Transverse colon (tissue), 3 donors: ENCODE results near the gene INTS4.

Experiments
- EP300 ChIP-seq: sonication (generic); formaldehyde crosslinking; IDR thresholded peaks from one replicate; pipeline ENCODE4 v1.6.1; 2017; ENCODE audit warnings: antibody characterized with exemption, low read depth
- TF ChIP-seq, protein P1 (sequence below), 5 experiments: fragments of 200-600 bp in 3 of 5; fragments of 450-650 bp in 2 of 5; sonication (generic) in 3 of 5; IDR thresholded peaks; 1 replicate in 2 of 5; 2 replicates in 3 of 5; pipeline ENCODE4 v1.5.1; 2016 to 2017; ENCODE audit warnings: antibody characterized with exemption in 5 of 5, inconsistent platforms in 3 of 5, mild to moderate bottlenecking in 2 of 5, moderate library complexity in 1 of 5

DNA sequence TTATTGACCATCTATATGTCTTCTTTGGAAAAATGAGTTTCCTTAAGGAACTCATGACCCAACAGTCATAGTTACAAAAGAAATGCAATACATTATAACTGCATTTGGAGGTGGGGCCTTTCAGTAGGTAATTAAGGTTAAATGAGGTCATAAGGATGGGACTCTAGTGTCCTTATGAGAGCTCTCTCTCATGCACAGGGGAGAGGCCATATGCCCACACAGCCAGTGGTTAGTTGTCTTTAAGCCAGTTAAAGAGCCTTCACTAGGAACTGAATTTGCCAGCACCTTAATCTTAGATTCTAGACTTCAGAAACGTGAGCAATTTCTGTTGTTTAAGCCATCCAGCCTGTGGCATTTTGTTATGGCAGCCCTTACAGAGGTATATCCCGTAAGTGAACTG lies 27.3 kb downstream of the INTS4 start:
- TF ChIP-seq, protein P1, sequence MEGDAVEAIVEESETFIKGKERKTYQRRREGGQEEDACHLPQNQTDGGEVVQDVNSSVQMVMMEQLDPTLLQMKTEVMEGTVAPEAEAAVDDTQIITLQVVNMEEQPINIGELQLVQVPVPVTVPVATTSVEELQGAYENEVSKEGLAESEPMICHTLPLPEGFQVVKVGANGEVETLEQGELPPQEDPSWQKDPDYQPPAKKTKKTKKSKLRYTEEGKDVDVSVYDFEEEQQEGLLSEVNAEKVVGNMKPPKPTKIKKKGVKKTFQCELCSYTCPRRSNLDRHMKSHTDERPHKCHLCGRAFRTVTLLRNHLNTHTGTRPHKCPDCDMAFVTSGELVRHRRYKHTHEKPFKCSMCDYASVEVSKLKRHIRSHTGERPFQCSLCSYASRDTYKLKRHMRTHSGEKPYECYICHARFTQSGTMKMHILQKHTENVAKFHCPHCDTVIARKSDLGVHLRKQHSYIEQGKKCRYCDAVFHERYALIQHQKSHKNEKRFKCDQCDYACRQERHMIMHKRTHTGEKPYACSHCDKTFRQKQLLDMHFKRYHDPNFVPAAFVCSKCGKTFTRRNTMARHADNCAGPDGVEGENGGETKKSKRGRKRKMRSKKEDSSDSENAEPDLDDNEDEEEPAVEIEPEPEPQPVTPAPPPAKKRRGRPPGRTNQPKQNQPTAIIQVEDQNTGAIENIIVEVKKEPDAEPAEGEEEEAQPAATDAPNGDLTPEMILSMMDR (IDR thresholded peaks at IDR 0.05) = no peak
- TF ChIP-seq EP300 = no peak
